Endothelial cell of umbilical vein (primary cell): ENCODE results near the gene AGAP5. TPM values are rescaled to one million over a fixed set of nuclear protein-coding genes. Genes with fewer than 3 reads are reported as not detected.

Experiments used
- BruUV-seq: library from RNA; stranded (reverse); fragments of 400-500 nt; replicated peaks from 2 replicates; lab custom pipeline; 2021; lab: Mats Ljungman, UMichigan
- CTCF ChIA-PET: fragments of 300-600, 350-600 bp; sonication (Branson Sonifier 250); formaldehyde crosslinking; loops from one replicate; lab custom pipeline; 2021; ENCODE audit warnings: antibody characterized with exemption, inconsistent platforms; lab: Charles Lee
- POLR2A ChIA-PET: fragments of 300-600, 350-600 bp; sonication (Branson Sonifier 250); formaldehyde crosslinking; loops from one replicate; lab custom pipeline; 2021; ENCODE audit warnings: antibody characterized with exemption, inconsistent platforms; lab: Charles Lee
- DNase-seq: peaks from one replicate; pipeline ENCODE4 v3.0.0-alpha.2; 2011; ENCODE audit warnings: low read depth, low spot score
- FAIRE-seq: peaks from 2 replicates; lab custom pipeline; 2011; peaks lifted over from hg19 to GRCh38; lab: Jason Lieb, UNC
- H2AFZ ChIP-seq: 2 replicates; pipeline ENCODE4 v1.6.0; 2012; ENCODE audit warnings: low read depth, low read length, control low read depth, inconsistent platforms
- H3K27ac ChIP-seq: 2 replicates; pipeline ENCODE4 v1.5.1; 2011; ENCODE audit warnings: low read depth, mild to moderate bottlenecking, control low read depth, low read length, moderate library complexity; ENCODE audit not compliant: insufficient read depth
- H3K27me3 ChIP-seq, 2 experiments: 2 replicates each; pipeline versions ENCODE4 v1.6.0 to v1.6.1; 2011; ENCODE audit warnings: low read length in 2 of 2, mixed read lengths in 1 of 2; ENCODE audit not compliant: control insufficient read depth in 2 of 2, insufficient read depth in 2 of 2
- H3K36me3 ChIP-seq, 2 experiments: 2 replicates in 1 of 2; 3 replicates in 1 of 2; pipeline ENCODE4 v1.5.1; 2011; ENCODE audit warnings: low read length in 2 of 2, mild to moderate bottlenecking in 1 of 2, moderate library complexity in 1 of 2; ENCODE audit not compliant: control insufficient read depth in 2 of 2, insufficient read depth in 2 of 2; ENCODE audit errors: extremely low read depth in 1 of 2
- H3K4me1 ChIP-seq: 3 replicates; pipeline ENCODE4 v1.5.1; 2011; ENCODE audit warnings: mild to moderate bottlenecking, low read length; ENCODE audit not compliant: control insufficient read depth, insufficient read depth; ENCODE audit errors: extremely low read depth
- H3K4me2 ChIP-seq: 2 replicates; pipeline ENCODE4 v1.6.1; 2011; ENCODE audit warnings: low read length, control low read depth, mixed read lengths; ENCODE audit not compliant: insufficient read depth
- H3K4me3 ChIP-seq, 3 experiments: fragments of 200-600 bp in 1 of 3; sonication (generic), shearing (Covaris generic) in 1 of 3; replicated peaks in 1 of 3; 2 replicates each; pipeline ENCODE4 v1.5.1; 2011 to 2016; ENCODE audit warnings: control low read depth in 3 of 3, low read length in 3 of 3, mild to moderate bottlenecking in 2 of 3, inconsistent platforms in 1 of 3, low read depth in 1 of 3, moderate library complexity in 1 of 3; ENCODE audit not compliant: insufficient read depth in 1 of 3
- H3K79me2 ChIP-seq: 2 replicates; pipeline ENCODE4 v1.6.0; 2012; ENCODE audit warnings: low read length, inconsistent platforms; ENCODE audit not compliant: control insufficient read depth, insufficient read depth
- H3K9ac ChIP-seq: replicated peaks from 2 replicates; pipeline ENCODE3; 2011; ENCODE audit warnings: low read length, control low read depth; ENCODE audit not compliant: insufficient read depth; ENCODE audit errors: extremely low read depth
- H3K9me1 ChIP-seq: replicated peaks from 3 replicates; pipeline ENCODE4 v1.6.0; 2011; ENCODE audit warnings: mild to moderate bottlenecking, low read length; ENCODE audit not compliant: control insufficient read depth, insufficient read depth; ENCODE audit errors: extremely low read depth
- H3K9me3 ChIP-seq: replicated peaks from 2 replicates; pipeline ENCODE4 v1.5.1; 2012; ENCODE audit warnings: low read length, inconsistent platforms; ENCODE audit not compliant: control insufficient read depth, insufficient read depth
- H4K20me1 ChIP-seq: replicated peaks from 2 replicates; pipeline ENCODE3; 2011; ENCODE audit warnings: mild to moderate bottlenecking, low read length; ENCODE audit not compliant: control insufficient read depth, insufficient read depth; ENCODE audit errors: extremely low read depth
- EZH2 ChIP-seq: IDR thresholded peaks from 2 replicates; pipeline ENCODE4 v1.6.1; 2012; ENCODE audit warnings: borderline replicate concordance, low read depth, mild to moderate bottlenecking, moderate library complexity, low read length, inconsistent platforms; ENCODE audit not compliant: severe bottlenecking
- FOS ChIP-seq: IDR thresholded peaks from 2 replicates; pipeline ENCODE4 v1.6.1; 2011; ENCODE audit warnings: mild to moderate bottlenecking, low read length, moderate library complexity, borderline replicate concordance; ENCODE audit not compliant: insufficient read depth
- GATA2 ChIP-seq: IDR thresholded peaks from 2 replicates; pipeline ENCODE4 v1.7.0; 2011; ENCODE audit warnings: low read depth, mild to moderate bottlenecking, moderate library complexity, mixed read lengths, low read length; ENCODE audit not compliant: insufficient read length, insufficient read depth
- JUN ChIP-seq: IDR thresholded peaks from 2 replicates; pipeline ENCODE4 v1.6.1; 2011; ENCODE audit warnings: borderline replicate concordance, low read depth; ENCODE audit not compliant: insufficient read length, insufficient read depth
- MYC ChIP-seq: IDR thresholded peaks from one replicate; pipeline ENCODE4 v1.6.1; 2011; ENCODE audit warnings: mild to moderate bottlenecking, low read depth, low read length
- POLR2A ChIP-seq: IDR thresholded peaks from 2 replicates; pipeline ENCODE4 v1.6.1; 2012; ENCODE audit warnings: low read depth, mild to moderate bottlenecking, control low read depth, low read length
- POLR2AphosphoS5 ChIP-seq: IDR thresholded peaks from 2 replicates; pipeline ENCODE4 v1.6.1; 2012; ENCODE audit warnings: low read depth, mild to moderate bottlenecking, control low read depth, low read length, moderate library complexity; ENCODE audit not compliant: insufficient read depth
- dilution Hi-C: fragments of 300-500 bp; cut with MboI; formaldehyde crosslinking; loops from one replicate; pipeline ENCODE4 v1.15.0; 2019; ENCODE audit warnings: low sequenced_read_pairs; ENCODE audit not compliant: extremely low pct_ligation_motif_present
- intact Hi-C: fragments of 100-400 bp; cut with micrococcal nuclease; formaldehyde crosslinking; loops from one replicate; pipeline ENCODE4 v1.10.0; 2022
- polyA plus RNA-seq, 4 experiments: library from polyadenylated mRNA; depleted of rRNA in 3 of 4; stranded (reverse) in 3 of 4; unstranded in 1 of 4; fragments of >200 nt; gene quantifications; 2 replicates each; pipeline versions ENCODE4 v1.2.1 to v1.2.3, GENCODE V29; 2011 to 2012; ENCODE audit warnings: missing spikeins in 1 of 4
- total RNA-seq: library from RNA; stranded (reverse); gene quantifications from 2 replicates; pipeline ENCODE4 v1.2.3, GENCODE V29; 2021
- TF ChIP-seq, protein P1 (sequence below), 2 donors: IDR thresholded peaks; 1 replicate in 1 of 2; 2 replicates in 1 of 2; pipeline ENCODE4 v1.5.1; 2011; ENCODE audit warnings: low read length in 2 of 2, mild to moderate bottlenecking in 2 of 2, moderate library complexity in 2 of 2, control low read depth in 1 of 2, inconsistent platforms in 1 of 2, low read depth in 1 of 2; ENCODE audit not compliant: insufficient read depth in 1 of 2; ENCODE audit errors: extremely low read depth in 1 of 2
- TF ChIP-seq, protein P2 (sequence below): IDR thresholded peaks from 2 replicates; pipeline ENCODE4 v1.6.1; 2011; ENCODE audit not compliant: insufficient read depth, insufficient read length

Gene AGAP5
- total and polyA plus RNA-seq, 2 donors (not counting 3 experiments of a cell fraction or from before 2014, with no cell fraction given): 4.4 to 7.7 TPM

- ChIA-PET POLR2A (interaction anchor here (1.2 kb wide), 1 partner anchor 12 kb away, joined by 3 read pairs; no protein-coding TSS in a partner anchor), CTCF (interaction anchor here (1.5 to 1.8 kb wide), 3 partner anchors 10 to 136 kb away, joined by 4 read pairs; no protein-coding TSS in a partner anchor)
- Histone ChIP-seq H3K36me3 (peaks cover 0 to 6% of the 10 kb centered on the region in 2 experiments), H3K4me1 (peaks cover 17% of the 10 kb centered on the region), H3K9me1 (no peaks in the 10 kb centered on the region), H3K79me2 (peaks cover 40% of the 10 kb centered on the region), H3K9ac (peak within 1 kb of the TSS; percentile 99), H3K4me3 (peak within 1 kb of the TSS; percentile 75 to 87 (median 77)), H2AFZ (peak within 1 kb of the TSS; percentile 72), H3K27ac (peak within 1 kb of the TSS; percentile 97), H4K20me1 (no peaks in the 10 kb centered on the region), H3K9me3 (no peaks in the 10 kb centered on the region), H3K27me3 (no peaks in the 10 kb centered on the region), H3K4me2 (peak within 1 kb of the TSS; percentile 95)
- FAIRE-seq: peak; percentile 97
- dilution Hi-C loops: no loop called here
- DNase-seq: peak; percentile 97
- TF ChIP-seq EZH2 (no peak), FOS (peak; percentile 41), MYC (peak; percentile 12), GATA2 (no peak), POLR2AphosphoS5 (peak; percentile 85), JUN (peak; percentile 2), POLR2A (peak; percentile 79)
- TF ChIP-seq, protein P1, sequence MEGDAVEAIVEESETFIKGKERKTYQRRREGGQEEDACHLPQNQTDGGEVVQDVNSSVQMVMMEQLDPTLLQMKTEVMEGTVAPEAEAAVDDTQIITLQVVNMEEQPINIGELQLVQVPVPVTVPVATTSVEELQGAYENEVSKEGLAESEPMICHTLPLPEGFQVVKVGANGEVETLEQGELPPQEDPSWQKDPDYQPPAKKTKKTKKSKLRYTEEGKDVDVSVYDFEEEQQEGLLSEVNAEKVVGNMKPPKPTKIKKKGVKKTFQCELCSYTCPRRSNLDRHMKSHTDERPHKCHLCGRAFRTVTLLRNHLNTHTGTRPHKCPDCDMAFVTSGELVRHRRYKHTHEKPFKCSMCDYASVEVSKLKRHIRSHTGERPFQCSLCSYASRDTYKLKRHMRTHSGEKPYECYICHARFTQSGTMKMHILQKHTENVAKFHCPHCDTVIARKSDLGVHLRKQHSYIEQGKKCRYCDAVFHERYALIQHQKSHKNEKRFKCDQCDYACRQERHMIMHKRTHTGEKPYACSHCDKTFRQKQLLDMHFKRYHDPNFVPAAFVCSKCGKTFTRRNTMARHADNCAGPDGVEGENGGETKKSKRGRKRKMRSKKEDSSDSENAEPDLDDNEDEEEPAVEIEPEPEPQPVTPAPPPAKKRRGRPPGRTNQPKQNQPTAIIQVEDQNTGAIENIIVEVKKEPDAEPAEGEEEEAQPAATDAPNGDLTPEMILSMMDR (IDR thresholded peaks at IDR 0.05; ENCODE audit: extremely low read depth in 1 of 2, insufficient read depth in 1 of 2, low read depth in 1 of 2, low read length in 2 of 2): no peak
- TF ChIP-seq, protein P2, sequence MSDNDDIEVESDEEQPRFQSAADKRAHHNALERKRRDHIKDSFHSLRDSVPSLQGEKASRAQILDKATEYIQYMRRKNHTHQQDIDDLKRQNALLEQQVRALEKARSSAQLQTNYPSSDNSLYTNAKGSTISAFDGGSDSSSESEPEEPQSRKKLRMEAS: no peak
- BruUV-seq: TSS peak; percentile 88
- intact Hi-C loops: loop anchor here (1.0 kb wide), 2 partner anchors 14 to 28 kb away; a partner anchor contains a TSS
Observed at GRCh38 chr10:73743905-73744663, 46.2 kb upstream of the AGAP5 start, which contains the start of gene SEC24C. Gene SEC24C, plus strand, starts transcription at chr10:73744372. Its CDS starts 2,461 bp downstream, at chr10:73746833.
